GM21526 (cell line): ENCODE data around the gene MAP3K21.

Experiments
- ATAC-seq: cut with Tn5 transposase; IDR thresholded peaks from one replicate; pipeline ENCODE4 v1.9.1; 2021; ENCODE audit warnings: moderate library complexity; ENCODE audit not compliant: unreplicated experiment, low FRiP score

Gene MAP3K21

GRCh38 chr1:233357595-233358397 is 30.3 kb downstream of the MAP3K21 start:
- ATAC-seq: no peak

- ATAC-seq: no peak
Observed at GRCh38 chr1:233359431-233359830, 31.9 kb downstream of the MAP3K21 start.

- ATAC-seq: no peak
Observed at GRCh38 chr1:233359905-233360304, 32.4 kb downstream of the MAP3K21 start.

- ATAC-seq: no peak
Observed at GRCh38 chr1:233360525-233361102, 33.1 kb downstream of the MAP3K21 start.

- ATAC-seq: no peak
Observed at GRCh38 chr1:233361876-233362275, 34.4 kb downstream of the MAP3K21 start.

GRCh38 chr1:233362743-233363142 is 35.2 kb downstream of the MAP3K21 start:
- no peak for ATAC-seq

GRCh38 chr1:233364026-233364425 is 36.5 kb downstream of the MAP3K21 start:
- no peak for ATAC-seq

GRCh38 chr1:233364695-233365539 is 37.4 kb downstream of the MAP3K21 start:
- no peak for ATAC-seq

- ATAC-seq: no peak
Observed at GRCh38 chr1:233366575-233366974, 39.1 kb downstream of the MAP3K21 start.

- ATAC-seq: no peak
Observed at GRCh38 chr1:233367057-233367803, 39.7 kb downstream of the MAP3K21 start.

GRCh38 chr1:233368106-233368788 is 40.7 kb downstream of the MAP3K21 start:
- ATAC-seq: no peak

GRCh38 chr1:233368789-233369130 is 41.2 kb downstream of the MAP3K21 start:
- no peak for ATAC-seq

- no peak for ATAC-seq
Observed at GRCh38 chr1:233372218-233373120, 44.9 kb downstream of the MAP3K21 start.

- ATAC-seq: no peak
Observed at GRCh38 chr1:233373226-233373625, 45.7 kb downstream of the MAP3K21 start.

- no peak for ATAC-seq
Observed at GRCh38 chr1:233375653-233376052, 48.1 kb downstream of the MAP3K21 start.

GRCh38 chr1:233376382-233377110 is 49.0 kb downstream of the MAP3K21 start:
- ATAC-seq: no peak

GRCh38 chr1:233379869-233380438 is 52.4 kb downstream of the MAP3K21 start:
- peak; percentile 94 for ATAC-seq

- no peak for ATAC-seq
Observed at GRCh38 chr1:233381806-233382205, 54.3 kb downstream of the MAP3K21 start.
